Psoas muscle (tissue), 8 donors: ENCODE data around the gene RASA3. TPM values are rescaled to one million over a fixed set of nuclear protein-coding genes. Genes with fewer than 3 reads are reported as not detected.
A peak's percentile ranks its signal among the peaks of the same experiment; 100 is the strongest.

Experiments used
- ATAC-seq, 4 donors: fragments of 200-7000 bp; cut with Tn5 transposase; one replicate each; pipeline ENCODE4 v1.9.1; 2020; ENCODE audit warnings: moderate library complexity in 3 of 4, mild to moderate bottlenecking in 2 of 4
- DNase-seq, 2 donors: peaks; one replicate each; pipeline ENCODE4 v3.0.0-alpha.2; 2020
- H3K27ac ChIP-seq: fragments of 200-600 bp; one replicate; pipeline ENCODE4 v1.8.0; 2022
- H3K27me3 ChIP-seq, 3 donors: fragments of 200-600 bp in 1 of 3; one replicate each; pipeline versions ENCODE4 v1.6.1 to v1.8.0; 2013 to 2022; ENCODE audit warnings: low read length in 2 of 3, mild to moderate bottlenecking in 2 of 3, moderate library complexity in 1 of 3; ENCODE audit not compliant: insufficient read depth in 3 of 3
- H3K36me3 ChIP-seq, 2 donors: fragments of 200-600 bp in 1 of 2; one replicate each; pipeline versions ENCODE4 v1.6.1 to v1.8.0; 2013 to 2022; ENCODE audit warnings: low read depth in 1 of 2, mild to moderate bottlenecking in 1 of 2, moderate library complexity in 1 of 2; ENCODE audit not compliant: insufficient read depth in 1 of 2
- H3K4me1 ChIP-seq: fragments of 200-600 bp; one replicate; pipeline ENCODE4 v1.8.0; 2022
- H3K4me3 ChIP-seq: fragments of 200-600 bp; one replicate; pipeline ENCODE4 v1.8.0; 2022; ENCODE audit warnings: mild to moderate bottlenecking
- H3K9me3 ChIP-seq: fragments of 200-600 bp; one replicate; pipeline ENCODE4 v1.8.0; 2022
- WGBS, 3 donors: extraction: QIAGEN DNeasy Blood & Tissue Kit; methylation state at CpG; one replicate each; pipeline versions ENCODE4 v1.1.6 to v1.1.7; 2013; 5-methylcytosine and 5-hydroxymethylcytosine counted together
- intact Hi-C, 2 donors: fragments of 100-400 bp; cut with DNase I; formaldehyde crosslinking; loops; one replicate each; pipeline versions ENCODE4 v1.11.0 to v1.14.2; 2022
- polyA plus RNA-seq, 3 donors: library from polyadenylated mRNA; stranded (reverse); fragments of 200-250 nt; gene quantifications; one replicate each; pipeline ENCODE4 v1.2.3, GENCODE V29; 2013
- total RNA-seq, 4 donors: library from RNA; stranded (reverse); fragmentation: NEBNext Ultra II Directional in 2 of 4; extraction: Animal tissue kit (Norgen Biotek cat#: 25700) in 2 of 4; gene quantifications; one replicate each; pipeline versions ENCODE4 v1.2.1 to v1.2.4, GENCODE V29; 2021 to 2023
- TF ChIP-seq, protein P1 (sequence below): fragments of 200-600 bp; IDR thresholded peaks from one replicate; pipeline ENCODE4 v1.8.0; 2022; ENCODE audit warnings: antibody characterized with exemption
- donor health status: healthy with polysubstance abuse.
- donor health status: DM: no; HTN: no; CAD: no; lungs with moderate emphysema.
- donor health status: Bipolar disorder and iron deficiency.
- donor health status: healthy.
- donor health status: DM: yes; HTN: yes; CAD: no.
- donor health status: DM: no; HTN: no; CAD: no.
- donor health status: DM: no; HTN: no; CAD: no.
- donor health status: DM: yes; HTN: yes; CAD: no.

RASA3 gene
- total and polyA plus RNA-seq, 7 donors = 4.8 to 24.4 (median 13.1) TPM

GRCh38 chr13:113979791-113980471 lies 152.5 kb downstream of the RASA3 start:
- no peak overlapping the region for H3K4me3 ChIP-seq
- peaks cover 3 to 58% of the 10 kb centered on the region in 2 donors for H3K36me3 ChIP-seq
- no peaks in the 10 kb centered on the region for H3K4me1 ChIP-seq
- H3K27me3 ChIP-seq = no peaks in the 10 kb centered on the region
- intact Hi-C loops = no loop called here
- 92 to 93% (median 93%) methylated on average over 20 of the region's 20 CpGs for WGBS, 3 donors
- DNase-seq = peak; percentile 7 to 23
- ATAC-seq = peak in 2 of 4 donors; percentile 6 to 11
- no peaks in the 10 kb centered on the region for H3K9me3 ChIP-seq
- H3K27ac ChIP-seq = no peak overlapping the region
- TF ChIP-seq, protein P1, sequence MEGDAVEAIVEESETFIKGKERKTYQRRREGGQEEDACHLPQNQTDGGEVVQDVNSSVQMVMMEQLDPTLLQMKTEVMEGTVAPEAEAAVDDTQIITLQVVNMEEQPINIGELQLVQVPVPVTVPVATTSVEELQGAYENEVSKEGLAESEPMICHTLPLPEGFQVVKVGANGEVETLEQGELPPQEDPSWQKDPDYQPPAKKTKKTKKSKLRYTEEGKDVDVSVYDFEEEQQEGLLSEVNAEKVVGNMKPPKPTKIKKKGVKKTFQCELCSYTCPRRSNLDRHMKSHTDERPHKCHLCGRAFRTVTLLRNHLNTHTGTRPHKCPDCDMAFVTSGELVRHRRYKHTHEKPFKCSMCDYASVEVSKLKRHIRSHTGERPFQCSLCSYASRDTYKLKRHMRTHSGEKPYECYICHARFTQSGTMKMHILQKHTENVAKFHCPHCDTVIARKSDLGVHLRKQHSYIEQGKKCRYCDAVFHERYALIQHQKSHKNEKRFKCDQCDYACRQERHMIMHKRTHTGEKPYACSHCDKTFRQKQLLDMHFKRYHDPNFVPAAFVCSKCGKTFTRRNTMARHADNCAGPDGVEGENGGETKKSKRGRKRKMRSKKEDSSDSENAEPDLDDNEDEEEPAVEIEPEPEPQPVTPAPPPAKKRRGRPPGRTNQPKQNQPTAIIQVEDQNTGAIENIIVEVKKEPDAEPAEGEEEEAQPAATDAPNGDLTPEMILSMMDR = no peak

GRCh38 chr13:113978741-113979481 lies 153.5 kb downstream of the RASA3 start:
- intact Hi-C loops = no loop called here

GRCh38 chr13:113977976-113978375 lies 154.4 kb downstream of the RASA3 start:
- TF ChIP-seq, protein P1 = no peak
- Histone ChIP-seq H3K27me3 (no peaks in the 10 kb centered on the region), H3K27ac (no peak overlapping the region), H3K4me3 (no peak overlapping the region), H3K9me3 (no peaks in the 10 kb centered on the region), H3K36me3 (peaks cover 3 to 70% of the 10 kb centered on the region in 2 donors), H3K4me1 (no peaks in the 10 kb centered on the region)
- intact Hi-C loops = no loop called here
- WGBS, 3 donors = 80 to 89% (median 88%) methylated on average over 13 of the region's 13 CpGs
- no peak for ATAC-seq
- DNase-seq = peak; percentile 7 to 39

More at GRCh38 chr13:113978741-113979481, 153.5 kb downstream of the RASA3 start:
- ATAC-seq (no peak), DNase-seq (peak; percentile 10 to 43)
- H3K27ac ChIP-seq = no peak overlapping the region
- H3K9me3 ChIP-seq = no peaks in the 10 kb centered on the region
- TF ChIP-seq, protein P1 = no peak
- H3K36me3 ChIP-seq = peaks cover 3 to 66% of the 10 kb centered on the region in 2 donors
- no peaks in the 10 kb centered on the region for H3K4me1 ChIP-seq
- H3K4me3 ChIP-seq = no peak overlapping the region
- no peaks in the 10 kb centered on the region for H3K27me3 ChIP-seq
- 90 to 91% (median 91%) methylated on average over 40 to 41 of the region's 41 CpGs for WGBS, 3 donors

DNA sequence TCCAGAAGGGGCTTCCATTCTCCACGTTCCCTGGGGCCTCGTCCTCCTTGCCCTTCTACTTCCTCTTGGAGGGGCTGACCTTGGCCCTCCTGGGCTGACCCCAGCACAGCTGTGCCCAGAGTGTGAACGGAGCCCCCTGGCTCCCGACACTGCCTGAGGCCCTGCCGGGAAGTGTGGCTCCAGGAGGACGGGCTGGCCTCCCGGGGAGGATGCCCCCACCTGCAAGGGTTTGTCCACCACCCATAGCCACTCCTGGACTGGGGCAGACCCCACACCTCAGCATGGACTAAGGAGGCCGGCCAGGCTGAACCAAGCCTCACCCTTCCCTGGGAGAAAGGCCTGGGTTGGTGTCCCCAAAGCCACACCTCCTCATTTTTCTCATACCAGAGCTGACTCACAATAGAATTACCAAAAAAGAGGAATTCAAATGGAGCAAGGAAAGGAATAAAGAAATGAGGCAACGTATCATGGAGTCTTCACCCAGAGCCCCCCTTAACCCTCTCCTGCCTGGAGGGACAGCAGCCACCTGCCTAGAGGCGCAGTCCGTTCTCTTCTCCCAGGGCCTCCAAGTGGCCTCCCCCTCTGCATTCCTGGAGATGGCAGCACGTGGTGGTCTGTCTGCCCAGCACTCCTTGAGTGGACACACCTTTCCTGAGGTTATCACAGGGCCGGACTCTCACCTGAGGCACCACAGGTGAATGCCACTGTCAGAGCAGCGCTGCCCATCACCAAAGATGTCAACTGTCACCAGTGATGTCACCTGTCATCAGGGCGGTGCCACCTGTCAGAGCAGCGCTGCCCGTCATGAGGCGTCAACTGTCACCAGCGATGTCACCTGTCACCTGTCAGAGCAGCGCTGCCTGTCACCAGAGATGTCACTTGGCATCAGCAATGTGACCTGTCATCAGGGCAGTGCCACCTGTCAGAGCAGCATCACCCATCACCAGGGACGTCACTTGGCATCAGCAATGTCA lies 155.4 kb downstream of the RASA3 start:
- Histone ChIP-seq H3K27ac (no peak overlapping the region), H3K9me3 (no peaks in the 10 kb centered on the region), H3K4me3 (no peak overlapping the region), H3K4me1 (no peaks in the 10 kb centered on the region), H3K36me3 (peaks cover 3 to 65% of the 10 kb centered on the region in 2 donors), H3K27me3 (no peaks in the 10 kb centered on the region)
- intact Hi-C loops = no loop called here
- TF ChIP-seq, protein P1 = no peak
- ATAC-seq = peak in 2 of 4 donors; percentile 9 to 64
- peak; percentile 17 to 48 for DNase-seq
- WGBS, 3 donors = 74 to 84% (median 76%) methylated on average over 21 of the region's 21 CpGs
